ENCODE results near the gene SHC2. TPM values are rescaled to one million over a fixed set of nuclear protein-coding genes. Genes with fewer than 3 reads are reported as not detected.
"Not testable (repeated sequence)": the region's sequence is repeated elsewhere in the genome, so short reads cannot be mapped to it uniquely, and the experiment has no call there.

The SHC2 gene
- total and polyA plus RNA-seq, 8 donors, result 16.0 to 34.5 (median 20.2) TPM

DNA sequence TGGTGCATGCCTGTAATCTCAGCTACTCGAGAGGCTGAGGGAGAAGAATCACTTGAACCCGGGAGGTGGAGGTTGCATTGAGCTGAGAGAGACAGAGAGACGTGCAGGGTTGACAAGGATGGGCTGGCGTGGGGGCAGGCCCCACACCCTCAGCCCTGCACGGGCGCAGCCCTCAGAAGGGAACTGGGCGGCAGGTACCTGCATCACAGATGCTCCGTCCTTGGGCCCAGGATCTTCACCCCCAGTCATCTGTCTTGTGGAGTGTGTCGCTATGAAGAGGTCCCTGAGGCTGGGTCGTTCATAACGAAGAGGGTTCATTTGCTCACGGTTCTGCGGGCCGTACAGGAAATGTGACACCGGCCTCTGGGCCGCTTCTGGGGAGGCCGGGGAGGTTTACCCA, 72.1 kb downstream of the SHC2 start:
- ATAC-seq (no peak), DNase-seq (no peak)
- H3K9me3 ChIP-seq, result peaks cover 0 to 4% of the 10 kb centered on the region in 2 donors
- H3K36me3 ChIP-seq, result no peaks in the 10 kb centered on the region
- TF ChIP-seq, protein P1, sequence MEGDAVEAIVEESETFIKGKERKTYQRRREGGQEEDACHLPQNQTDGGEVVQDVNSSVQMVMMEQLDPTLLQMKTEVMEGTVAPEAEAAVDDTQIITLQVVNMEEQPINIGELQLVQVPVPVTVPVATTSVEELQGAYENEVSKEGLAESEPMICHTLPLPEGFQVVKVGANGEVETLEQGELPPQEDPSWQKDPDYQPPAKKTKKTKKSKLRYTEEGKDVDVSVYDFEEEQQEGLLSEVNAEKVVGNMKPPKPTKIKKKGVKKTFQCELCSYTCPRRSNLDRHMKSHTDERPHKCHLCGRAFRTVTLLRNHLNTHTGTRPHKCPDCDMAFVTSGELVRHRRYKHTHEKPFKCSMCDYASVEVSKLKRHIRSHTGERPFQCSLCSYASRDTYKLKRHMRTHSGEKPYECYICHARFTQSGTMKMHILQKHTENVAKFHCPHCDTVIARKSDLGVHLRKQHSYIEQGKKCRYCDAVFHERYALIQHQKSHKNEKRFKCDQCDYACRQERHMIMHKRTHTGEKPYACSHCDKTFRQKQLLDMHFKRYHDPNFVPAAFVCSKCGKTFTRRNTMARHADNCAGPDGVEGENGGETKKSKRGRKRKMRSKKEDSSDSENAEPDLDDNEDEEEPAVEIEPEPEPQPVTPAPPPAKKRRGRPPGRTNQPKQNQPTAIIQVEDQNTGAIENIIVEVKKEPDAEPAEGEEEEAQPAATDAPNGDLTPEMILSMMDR (IDR thresholded peaks at IDR 0.05), result no peak
- no peak overlapping the region for H3K27ac ChIP-seq
- no peaks in the 10 kb centered on the region for H3K4me1 ChIP-seq
- H3K27me3 ChIP-seq, result peaks cover 6 to 47% of the 10 kb centered on the region in 2 donors
- H3K4me3 ChIP-seq, result no peak overlapping the region
- intact Hi-C loops (cut with DNase I), result no loop called here

DNA sequence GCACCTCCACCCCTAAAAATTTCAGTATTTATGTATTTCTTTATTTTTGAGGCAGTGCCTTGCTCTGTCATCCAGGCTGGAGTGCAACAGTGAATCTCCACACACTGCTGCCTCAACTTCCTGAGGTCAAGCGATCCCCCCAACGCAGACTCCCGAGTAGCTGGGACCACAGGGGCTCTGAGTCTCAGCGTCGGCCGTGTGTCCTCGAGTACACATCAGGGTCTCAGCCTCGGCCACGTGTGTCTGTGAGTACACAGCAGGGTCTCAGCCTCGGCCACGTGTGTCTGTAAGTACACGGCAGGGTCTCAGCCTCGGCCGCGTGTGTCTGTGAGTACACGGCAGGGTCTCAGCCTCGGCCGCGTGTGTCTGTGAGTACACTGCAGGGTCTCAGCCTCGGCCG, 73.1 kb downstream of the SHC2 start:
- Histone ChIP-seq H3K9me3 (no peaks in the 10 kb centered on the region), H3K4me1 (no peaks in the 10 kb centered on the region), H3K4me3 (no peak overlapping the region), H3K36me3 (no peaks in the 10 kb centered on the region), H3K27ac (no peak overlapping the region), H3K27me3 (peaks cover 15 to 56% of the 10 kb centered on the region in 2 donors)
- TF ChIP-seq, protein P1 (IDR thresholded peaks at IDR 0.05), result no peak
- intact Hi-C loops (cut with DNase I), result no loop called here
- ATAC-seq, result no peak
- no peak for DNase-seq

DNA sequence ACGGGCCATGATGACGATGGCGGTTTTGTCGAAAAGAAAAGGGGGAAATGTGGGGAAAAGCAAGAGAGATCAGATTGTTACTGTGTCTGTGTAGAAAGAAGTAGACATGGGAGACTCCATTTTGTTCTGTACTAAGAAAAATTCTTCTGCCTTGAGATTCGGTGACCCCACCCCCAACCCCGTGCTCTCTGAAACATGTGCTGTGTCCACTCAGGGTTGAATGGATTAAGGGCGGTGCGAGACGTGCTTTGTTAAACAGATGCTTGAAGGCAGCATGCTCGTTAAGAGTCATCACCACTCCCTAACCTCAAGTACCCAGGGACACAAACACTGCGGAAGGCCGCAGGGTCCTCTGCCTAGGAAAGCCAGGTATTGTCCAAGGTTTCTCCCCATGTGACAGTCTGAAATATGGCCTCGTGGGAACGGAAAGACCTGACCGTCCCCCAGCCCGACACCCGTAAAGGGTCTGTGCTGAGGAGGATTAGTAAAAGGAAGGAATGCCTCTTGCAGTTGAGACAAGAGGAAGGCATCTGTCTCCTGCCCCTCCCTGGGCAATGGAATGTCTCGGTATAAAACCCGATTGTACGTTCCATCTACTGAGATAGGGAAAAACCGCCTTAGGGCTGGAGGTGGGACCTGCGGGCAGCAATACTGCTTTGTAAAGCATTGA, 74.1 kb downstream of the SHC2 start:
- H3K36me3 ChIP-seq; H3K4me3 ChIP-seq; H3K4me1 ChIP-seq; H3K9me3 ChIP-seq; H3K27ac ChIP-seq; intact Hi-C loops (cut with DNase I); ATAC-seq: not testable (repeated sequence)
- peak in 1 of 4 donors; percentile 43 for DNase-seq
- H3K27me3 ChIP-seq, result peaks cover 18 to 58% of the 10 kb centered on the region in 2 donors

DNA sequence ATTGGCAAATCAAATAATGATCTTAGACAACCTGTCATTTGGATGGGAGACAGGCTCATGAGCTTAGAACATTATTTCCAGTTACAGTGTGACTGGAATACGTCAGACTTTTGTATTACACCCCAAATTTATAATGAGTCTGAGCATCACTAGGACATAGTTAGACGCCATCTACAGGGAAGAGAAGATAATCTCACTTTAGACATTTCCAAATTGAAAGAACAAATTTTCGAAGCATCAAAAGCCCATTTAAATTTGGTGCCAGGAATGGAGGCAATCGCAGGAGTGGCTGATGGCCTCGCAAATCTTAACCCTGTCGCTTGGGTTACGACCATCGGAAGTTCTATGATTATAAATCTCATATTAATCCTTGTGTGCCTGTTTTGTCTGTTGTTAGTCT, 74.6 kb downstream of the SHC2 start:
- H3K4me1 ChIP-seq; H3K27ac ChIP-seq; DNase-seq; intact Hi-C loops (cut with DNase I); H3K9me3 ChIP-seq; H3K36me3 ChIP-seq; ATAC-seq; H3K4me3 ChIP-seq: not testable (repeated sequence)
- peaks cover 18 to 58% of the 10 kb centered on the region in 2 donors for H3K27me3 ChIP-seq

DNA sequence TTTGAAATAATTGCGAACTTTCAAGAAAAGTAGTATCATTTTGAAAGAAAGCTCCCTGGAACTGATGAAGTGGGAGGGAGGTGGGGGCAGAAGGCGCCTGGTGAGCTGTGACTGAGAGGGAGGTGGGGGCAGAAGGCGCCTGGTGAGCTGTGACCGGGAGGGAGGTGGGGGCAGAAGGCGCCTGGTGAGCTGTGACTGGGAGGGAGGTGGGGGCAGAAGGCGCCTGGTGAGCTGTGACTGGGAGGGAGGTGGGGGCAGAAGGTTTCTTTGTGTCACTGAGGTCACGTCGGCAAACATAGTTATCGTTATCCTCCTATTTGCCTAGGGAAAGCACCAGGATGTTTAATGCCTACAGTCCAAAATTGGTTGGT, 76.0 kb downstream of the SHC2 start:
- DNase-seq (no peak), ATAC-seq (no peak)
- TF ChIP-seq, protein P1 (IDR thresholded peaks at IDR 0.05), result no peak
- Histone ChIP-seq H3K27ac (no peak overlapping the region), H3K9me3 (no peaks in the 10 kb centered on the region), H3K4me1 (no peaks in the 10 kb centered on the region), H3K4me3 (no peak overlapping the region), H3K36me3 (no peaks in the 10 kb centered on the region), H3K27me3 (peaks cover 18 to 58% of the 10 kb centered on the region in 2 donors)
- intact Hi-C loops (cut with DNase I), result no loop called here

DNA sequence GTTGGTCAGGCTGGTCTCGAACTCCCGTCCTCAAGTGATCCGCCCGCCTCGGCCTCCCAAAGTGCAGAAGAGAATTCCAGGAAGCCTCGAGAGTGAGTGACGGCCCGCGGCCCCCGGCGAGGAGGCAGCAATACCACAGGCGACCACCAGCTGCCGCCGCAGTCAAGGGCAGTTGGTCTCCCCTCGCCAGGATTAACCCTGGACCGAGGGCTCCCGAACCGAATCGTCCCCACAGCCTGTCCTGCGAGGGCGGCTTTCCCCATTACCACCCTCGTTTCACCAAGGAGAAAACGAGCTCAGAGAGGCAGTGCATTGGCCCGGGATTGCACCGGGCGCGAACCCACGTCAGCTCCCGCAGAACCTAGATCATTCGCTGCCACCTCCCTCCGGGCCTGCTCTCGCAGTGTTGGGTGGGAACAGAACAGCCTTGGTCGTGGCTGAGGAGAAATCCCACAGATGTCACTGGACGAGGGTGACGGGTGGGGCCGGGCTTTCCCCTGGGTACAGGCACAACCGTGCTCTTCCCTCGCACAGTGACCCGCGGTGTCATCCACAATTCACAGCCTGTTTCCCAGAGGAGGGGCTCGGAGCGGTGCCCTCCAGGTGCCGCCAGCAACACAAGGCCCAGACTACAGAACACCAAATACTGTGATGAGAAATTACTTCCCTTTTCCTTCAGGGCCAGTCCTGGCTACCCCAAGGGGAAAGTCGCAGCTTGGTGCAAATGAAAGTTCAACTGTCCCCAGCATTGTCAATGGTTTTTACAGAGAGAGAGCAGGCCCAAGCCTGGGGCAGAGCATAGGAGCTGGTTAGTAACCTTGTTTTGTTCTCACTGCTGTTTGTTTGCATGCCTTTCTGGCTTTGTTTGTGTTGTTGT, 76.7 kb downstream of the SHC2 start:
- peak; percentile 59 for ATAC-seq
- intact Hi-C loops (cut with DNase I), result no loop called here
- TF ChIP-seq, protein P1 (IDR thresholded peaks at IDR 0.05), result peak in 1 of 2 donors; percentile 59

More for the DNA sequence above, 76.7 kb downstream of the SHC2 start:
- Histone ChIP-seq H3K4me1 (no peaks in the 10 kb centered on the region), H3K4me3 (no peak overlapping the region), H3K36me3 (no peaks in the 10 kb centered on the region), H3K9me3 (no peaks in the 10 kb centered on the region), H3K27me3 (peaks cover 18 to 54% of the 10 kb centered on the region in 2 donors), H3K27ac (no peak overlapping the region)
- DNase-seq, result peak in 1 of 4 donors; percentile 42
